Measurements from ENCODE around the gene CSNK1D.

CSNK1D gene

GRCh38 chr17:82309656-82310570, 36.4 kb upstream of the CSNK1D start:
- DNase-seq, result no peak

- no peak for DNase-seq
Observed at GRCh38 chr17:82305727-82306300, 32.3 kb upstream of the CSNK1D start.

- DNase-seq, result no peak
Observed at GRCh38 chr17:82304826-82305726, 31.6 kb upstream of the CSNK1D start.

- no peak for DNase-seq
Observed at GRCh38 chr17:82303944-82304808, 30.7 kb upstream of the CSNK1D start.

- peak in 1 of 2 donors; percentile 30 for DNase-seq
Observed at GRCh38 chr17:82302991-82303943, 29.8 kb upstream of the CSNK1D start.

- peak in 1 of 2 donors; percentile 15 for DNase-seq
Observed at GRCh38 chr17:82302568-82302963, 29.1 kb upstream of the CSNK1D start.

- DNase-seq, result peak; percentile 58 to 65
Observed at GRCh38 chr17:82301916-82302567, 28.5 kb upstream of the CSNK1D start.

GRCh38 chr17:82301300-82301915, 27.9 kb upstream of the CSNK1D start:
- peak in 1 of 2 donors; percentile 9 for DNase-seq

GRCh38 chr17:82300707-82301270, 27.3 kb upstream of the CSNK1D start:
- DNase-seq, result peak; percentile 69 to 72

- DNase-seq, result no peak
Observed at GRCh38 chr17:82300228-82300627, 26.7 kb upstream of the CSNK1D start.

- DNase-seq, result peak; percentile 39 to 40
Observed at GRCh38 chr17:82299452-82299851, 26.0 kb upstream of the CSNK1D start.

GRCh38 chr17:82298538-82299421, 25.3 kb upstream of the CSNK1D start:
- peak in 1 of 2 donors; percentile 5 for DNase-seq

- DNase-seq, result peak; percentile 93 to 94
Observed at GRCh38 chr17:82297714-82298537, 24.4 kb upstream of the CSNK1D start.

- peak; percentile 75 to 84 for DNase-seq
Observed at GRCh38 chr17:82297280-82297713, 23.8 kb upstream of the CSNK1D start.

GRCh38 chr17:82296511-82297279, 23.2 kb upstream of the CSNK1D start:
- DNase-seq, result peak in 1 of 2 donors; percentile 7

- DNase-seq, result no peak
Observed at GRCh38 chr17:82295472-82295814, 21.9 kb upstream of the CSNK1D start.
